ENCODE results near the gene TMEM243.

TMEM243 gene

DNA sequence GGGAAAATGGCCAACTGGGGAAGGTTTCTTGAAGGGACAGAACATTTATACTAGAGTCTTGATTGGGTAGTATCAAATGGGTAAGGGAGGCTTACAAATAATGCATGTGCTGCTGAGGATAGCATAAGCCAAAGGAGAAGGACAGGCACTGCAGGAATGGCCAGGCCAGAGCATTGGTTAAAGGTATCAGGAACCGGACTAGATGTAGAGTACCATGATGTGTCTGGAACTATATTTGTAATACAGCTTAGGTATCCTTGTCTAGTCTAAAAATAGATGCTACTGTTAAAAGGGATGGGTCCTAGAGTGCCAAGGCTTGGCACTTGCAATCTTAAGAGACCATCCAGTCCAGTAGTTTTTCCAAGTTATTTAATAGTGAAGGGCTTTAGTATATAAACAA is 20.3 kb downstream of the TMEM243 start:
- no peaks in the 10 kb centered on the region for H3K9me3 ChIP-seq (ENCODE audit: insufficient read depth, low read length)
- H2AFZ ChIP-seq (ENCODE audit: low read depth, low read length, severe bottlenecking): no peak overlapping the region
- no peaks in the 10 kb centered on the region for H3K27me3 ChIP-seq (ENCODE audit: low read length)
- peaks cover 76% of the 10 kb centered on the region for H4K20me1 ChIP-seq (ENCODE audit: low read depth, low read length)
- TF ChIP-seq, protein P1, sequence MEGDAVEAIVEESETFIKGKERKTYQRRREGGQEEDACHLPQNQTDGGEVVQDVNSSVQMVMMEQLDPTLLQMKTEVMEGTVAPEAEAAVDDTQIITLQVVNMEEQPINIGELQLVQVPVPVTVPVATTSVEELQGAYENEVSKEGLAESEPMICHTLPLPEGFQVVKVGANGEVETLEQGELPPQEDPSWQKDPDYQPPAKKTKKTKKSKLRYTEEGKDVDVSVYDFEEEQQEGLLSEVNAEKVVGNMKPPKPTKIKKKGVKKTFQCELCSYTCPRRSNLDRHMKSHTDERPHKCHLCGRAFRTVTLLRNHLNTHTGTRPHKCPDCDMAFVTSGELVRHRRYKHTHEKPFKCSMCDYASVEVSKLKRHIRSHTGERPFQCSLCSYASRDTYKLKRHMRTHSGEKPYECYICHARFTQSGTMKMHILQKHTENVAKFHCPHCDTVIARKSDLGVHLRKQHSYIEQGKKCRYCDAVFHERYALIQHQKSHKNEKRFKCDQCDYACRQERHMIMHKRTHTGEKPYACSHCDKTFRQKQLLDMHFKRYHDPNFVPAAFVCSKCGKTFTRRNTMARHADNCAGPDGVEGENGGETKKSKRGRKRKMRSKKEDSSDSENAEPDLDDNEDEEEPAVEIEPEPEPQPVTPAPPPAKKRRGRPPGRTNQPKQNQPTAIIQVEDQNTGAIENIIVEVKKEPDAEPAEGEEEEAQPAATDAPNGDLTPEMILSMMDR (IDR thresholded peaks at IDR 0.05; ENCODE audit: insufficient read depth, low read length, poor library complexity, severe bottlenecking): no peak
- TF ChIP-seq EZH2phosphoT487 (conservative IDR thresholded peaks at IDR 0.05; ENCODE audit: low read length): no peak
- no peak overlapping the region for H3K4me2 ChIP-seq (ENCODE audit: low read depth, low read length, poor library complexity, severe bottlenecking)
- peaks cover 74% of the 10 kb centered on the region for H3K36me3 ChIP-seq (ENCODE audit: low read length)
- H3K79me2 ChIP-seq (ENCODE audit: insufficient read depth, low read length): peaks cover 74% of the 10 kb centered on the region
- H3K27ac ChIP-seq (ENCODE audit: low read depth, low read length): no peak overlapping the region
- H3K4me3 ChIP-seq (ENCODE audit: insufficient read depth, low read length, poor library complexity, severe bottlenecking): no peak overlapping the region
- no peaks in the 10 kb centered on the region for H3K9me2 ChIP-seq (replicated peaks; ENCODE audit: insufficient read depth, low read length)
- peaks cover 95% of the 10 kb centered on the region for H3F3A ChIP-seq (ENCODE audit: insufficient read depth)
- no peak overlapping the region for H3K9ac ChIP-seq (ENCODE audit: low read length)

DNA sequence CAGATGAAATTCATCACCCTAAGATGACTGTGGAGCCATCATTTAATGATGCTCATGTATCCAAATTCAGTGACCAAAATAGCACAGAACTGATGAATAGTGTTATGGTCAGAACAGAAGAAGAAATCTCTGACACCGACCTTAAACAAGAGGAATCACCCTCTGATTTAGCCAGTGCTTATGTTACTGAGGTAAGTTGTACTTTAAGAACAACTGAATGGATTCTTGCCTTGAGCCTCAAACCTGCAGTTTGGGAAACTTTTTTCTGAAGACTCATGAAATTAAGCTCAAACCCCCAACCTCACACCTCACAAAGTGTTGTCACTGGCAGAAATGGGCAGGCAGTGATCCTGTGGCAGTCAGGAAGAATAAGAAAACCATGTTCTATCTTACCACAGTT is 25.6 kb downstream of the TMEM243 start:
- no peaks in the 10 kb centered on the region for H3K27me3 ChIP-seq (ENCODE audit: low read length)
- H4K20me1 ChIP-seq (ENCODE audit: low read depth, low read length): peaks cover 46% of the 10 kb centered on the region
- H3K9ac ChIP-seq (ENCODE audit: low read length): no peak overlapping the region
- peaks cover 100% of the 10 kb centered on the region for H3F3A ChIP-seq (ENCODE audit: insufficient read depth)
- TF ChIP-seq, protein P1 (IDR thresholded peaks at IDR 0.05; ENCODE audit: insufficient read depth, low read length, poor library complexity, severe bottlenecking): no peak
- no peak for TF ChIP-seq EZH2phosphoT487 (conservative IDR thresholded peaks at IDR 0.05; ENCODE audit: low read length)
- H3K4me2 ChIP-seq (ENCODE audit: low read depth, low read length, poor library complexity, severe bottlenecking): no peak overlapping the region
- H2AFZ ChIP-seq (ENCODE audit: low read depth, low read length, severe bottlenecking): no peak overlapping the region
- H3K9me3 ChIP-seq (ENCODE audit: insufficient read depth, low read length): no peaks in the 10 kb centered on the region
- H3K79me2 ChIP-seq (ENCODE audit: insufficient read depth, low read length): peaks cover 20% of the 10 kb centered on the region
- peak overlapping the region; percentile 36; the same call in 1 of the 2 replicates for H3K27ac ChIP-seq (ENCODE audit: low read depth, low read length)
- no peak overlapping the region for H3K4me3 ChIP-seq (ENCODE audit: insufficient read depth, low read length, poor library complexity, severe bottlenecking)
- H3K9me2 ChIP-seq (replicated peaks; ENCODE audit: insufficient read depth, low read length): no peaks in the 10 kb centered on the region
- H3K36me3 ChIP-seq (ENCODE audit: low read length): peaks cover 98% of the 10 kb centered on the region

DNA sequence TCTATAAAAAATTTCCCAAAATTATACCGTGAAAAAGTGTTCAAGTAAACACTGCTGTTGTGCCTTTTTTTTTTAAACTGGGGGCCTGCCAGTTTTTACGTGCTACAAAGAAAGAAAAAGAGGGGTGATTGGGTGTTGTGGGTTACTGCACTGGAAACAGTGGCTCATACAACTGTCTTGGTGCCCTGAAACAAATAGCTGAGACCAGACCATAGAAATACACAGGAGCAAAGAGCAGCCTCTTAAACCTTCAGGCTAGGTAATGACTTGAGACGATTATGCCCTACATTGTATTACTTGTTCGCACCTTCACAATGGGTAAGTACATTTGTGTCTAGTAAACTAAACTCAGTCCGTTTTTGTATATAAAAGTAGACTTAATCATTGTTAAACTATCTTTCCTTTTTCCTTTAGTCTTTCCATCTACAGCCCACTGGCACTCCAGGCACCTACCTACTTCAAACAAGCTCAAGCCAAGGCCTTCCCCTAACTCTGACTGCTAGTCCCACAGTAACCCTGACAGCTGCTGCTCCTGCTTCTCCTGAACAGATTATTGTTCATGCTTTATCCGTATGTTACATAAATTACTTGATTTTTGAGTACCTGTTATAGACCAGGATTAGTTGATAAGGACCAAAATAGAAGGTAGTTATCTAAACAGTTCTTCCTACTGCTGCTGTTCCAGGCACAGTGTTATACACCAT is 26.6 kb downstream of the TMEM243 start:
- no peak overlapping the region for H3K9ac ChIP-seq (ENCODE audit: low read length)
- peaks cover 11% of the 10 kb centered on the region for H3K79me2 ChIP-seq (ENCODE audit: insufficient read depth, low read length)
- no peak overlapping the region for H3K4me3 ChIP-seq (ENCODE audit: insufficient read depth, low read length, poor library complexity, severe bottlenecking)
- H2AFZ ChIP-seq (ENCODE audit: low read depth, low read length, severe bottlenecking): no peak overlapping the region
- H3F3A ChIP-seq (ENCODE audit: insufficient read depth): peaks cover 100% of the 10 kb centered on the region
- H3K27ac ChIP-seq (ENCODE audit: low read depth, low read length): peak overlapping the region; percentile 36; the same call in 1 of the 2 replicates
- H3K9me3 ChIP-seq (ENCODE audit: insufficient read depth, low read length): no peaks in the 10 kb centered on the region
- H3K36me3 ChIP-seq (ENCODE audit: low read length): peaks cover 98% of the 10 kb centered on the region
- no peak overlapping the region for H3K4me2 ChIP-seq (ENCODE audit: low read depth, low read length, poor library complexity, severe bottlenecking)
- H3K27me3 ChIP-seq (ENCODE audit: low read length): no peaks in the 10 kb centered on the region
- H3K9me2 ChIP-seq (replicated peaks; ENCODE audit: insufficient read depth, low read length): no peaks in the 10 kb centered on the region
- TF ChIP-seq EZH2phosphoT487 (conservative IDR thresholded peaks at IDR 0.05; ENCODE audit: low read length): no peak
- TF ChIP-seq, protein P1 (IDR thresholded peaks at IDR 0.05; ENCODE audit: insufficient read depth, low read length, poor library complexity, severe bottlenecking): no peak
- H4K20me1 ChIP-seq (ENCODE audit: low read depth, low read length): peaks cover 37% of the 10 kb centered on the region

Measured in SU-DHL-6 (cell line).